GM15510 (cell line): ENCODE measurements around the gene TBL1X.

Source experiments
- POLR2A ChIP-seq: IDR thresholded peaks from 3 replicates; pipeline ENCODE4 v1.6.1; 2011; ENCODE audit warnings: borderline replicate concordance; ENCODE audit not compliant: insufficient read length; ENCODE audit errors: extremely low read depth

The TBL1X gene

GRCh38 chrX:9482837-9483236, 18.0 kb downstream of the TBL1X start:
- no peak for TF ChIP-seq POLR2A

- TF ChIP-seq POLR2A: no peak
These were observed 18.5 kb downstream of the TBL1X start for GRCh38 chrX:9483376-9483775.

- TF ChIP-seq POLR2A: no peak
These were observed 22.0 kb downstream of the TBL1X start for GRCh38 chrX:9486786-9487387.

GRCh38 chrX:9488586-9488985, 23.7 kb downstream of the TBL1X start:
- TF ChIP-seq POLR2A: no peak

- no peak for TF ChIP-seq POLR2A
These were observed 24.4 kb downstream of the TBL1X start for GRCh38 chrX:9489234-9489633.

- TF ChIP-seq POLR2A: no peak
These were observed 28.0 kb downstream of the TBL1X start for GRCh38 chrX:9492901-9493300.

- TF ChIP-seq POLR2A: no peak
These were observed 29.1 kb downstream of the TBL1X start for GRCh38 chrX:9493936-9494335.

- no peak for TF ChIP-seq POLR2A
These were observed 29.9 kb downstream of the TBL1X start for GRCh38 chrX:9494771-9495170.

GRCh38 chrX:9495496-9495895, 30.6 kb downstream of the TBL1X start:
- TF ChIP-seq POLR2A: no peak

GRCh38 chrX:9498236-9498635, 33.4 kb downstream of the TBL1X start:
- TF ChIP-seq POLR2A: no peak

- TF ChIP-seq POLR2A: no peak
These were observed 35.7 kb downstream of the TBL1X start for GRCh38 chrX:9500584-9500983.

- no peak for TF ChIP-seq POLR2A
These were observed 36.5 kb downstream of the TBL1X start for GRCh38 chrX:9501362-9501761.

GRCh38 chrX:9503261-9503660, 38.4 kb downstream of the TBL1X start:
- TF ChIP-seq POLR2A: no peak

- TF ChIP-seq POLR2A: no peak
These were observed 45.5 kb downstream of the TBL1X start for GRCh38 chrX:9510366-9510765.

- TF ChIP-seq POLR2A: no peak
These were observed 46.1 kb downstream of the TBL1X start for GRCh38 chrX:9510980-9511379.

- no peak for TF ChIP-seq POLR2A
These were observed 50.6 kb downstream of the TBL1X start for GRCh38 chrX:9515489-9515888.
